Lower lobe of right lung (tissue), 2 donors: ENCODE results near the gene TASOR2. TPM values are rescaled to one million over a fixed set of nuclear protein-coding genes. Genes with fewer than 3 reads are reported as not detected.

Experiments used
- ATAC-seq, 2 donors: fragments of 200-7000 bp; cut with Tn5 transposase; one replicate each; pipeline ENCODE4 v1.9.1; 2020 to 2022; ENCODE audit warnings: mild to moderate bottlenecking in 2 of 2, moderate library complexity in 2 of 2
- DNase-seq: peaks from one replicate; pipeline ENCODE4 v3.0.0-alpha.2; 2020
- H3K27ac ChIP-seq: fragments of 200-600 bp; one replicate; pipeline ENCODE4 v1.8.0; 2022
- H3K27me3 ChIP-seq: fragments of 200-600 bp; one replicate; pipeline ENCODE4 v1.8.0; 2022; ENCODE audit warnings: low read depth
- H3K36me3 ChIP-seq: fragments of 200-600 bp; one replicate; pipeline ENCODE4 v1.8.0; 2022; ENCODE audit warnings: mild to moderate bottlenecking
- H3K4me1 ChIP-seq: fragments of 200-600 bp; one replicate; pipeline ENCODE4 v1.8.0; 2022
- H3K4me3 ChIP-seq: fragments of 200-600 bp; one replicate; pipeline ENCODE4 v1.8.0; 2022; ENCODE audit warnings: mild to moderate bottlenecking
- H3K9me3 ChIP-seq: fragments of 200-600 bp; one replicate; pipeline ENCODE4 v1.8.0; 2022
- intact Hi-C: fragments of 100-400 bp; cut with DNase I; formaldehyde crosslinking; loops from one replicate; pipeline ENCODE4 v1.11.0; 2022
- total RNA-seq: library from RNA; stranded (reverse); fragmentation: NEBNext Ultra II Directional; extraction: Animal tissue kit (Norgen Biotek cat#: 25700); gene quantifications from one replicate; pipeline ENCODE4 v1.2.1, GENCODE V29; 2021
- TF ChIP-seq, protein P1 (sequence below): fragments of 200-600 bp; IDR thresholded peaks from one replicate; pipeline ENCODE4 v1.8.0; 2022; ENCODE audit warnings: antibody characterized with exemption, mild to moderate bottlenecking
- donor health status: DM: no; HTN: yes; CAD: no; lungs with severe emphysema.

The TASOR2 gene
- total RNA-seq, 1 donor from 2014 or later: 48.9 TPM

DNA sequence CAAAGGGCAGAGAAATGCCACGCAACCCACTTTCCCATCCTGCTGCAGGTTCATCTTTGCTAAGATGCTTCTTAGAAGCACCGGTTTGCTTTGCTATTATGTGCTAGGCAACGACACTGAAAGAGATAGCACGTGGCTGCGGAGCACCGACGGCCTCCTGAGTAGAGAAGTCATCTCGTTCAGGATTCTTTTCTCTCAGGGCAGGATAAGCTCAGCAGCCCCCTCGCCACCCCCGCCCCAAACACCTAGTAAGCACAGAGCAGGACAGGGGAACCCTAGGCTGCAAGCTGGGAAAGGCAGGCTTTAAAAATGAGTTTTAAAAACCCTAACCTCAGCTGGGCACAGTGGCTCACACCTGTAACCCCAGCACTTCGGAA lies 33.3 kb upstream of the TASOR2 start:
- no peak overlapping the region for H3K4me3 ChIP-seq
- DNase-seq (no peak), ATAC-seq (no peak)
- no peaks in the 10 kb centered on the region for H3K27me3 ChIP-seq
- intact Hi-C loops: no loop called here
- TF ChIP-seq, protein P1, sequence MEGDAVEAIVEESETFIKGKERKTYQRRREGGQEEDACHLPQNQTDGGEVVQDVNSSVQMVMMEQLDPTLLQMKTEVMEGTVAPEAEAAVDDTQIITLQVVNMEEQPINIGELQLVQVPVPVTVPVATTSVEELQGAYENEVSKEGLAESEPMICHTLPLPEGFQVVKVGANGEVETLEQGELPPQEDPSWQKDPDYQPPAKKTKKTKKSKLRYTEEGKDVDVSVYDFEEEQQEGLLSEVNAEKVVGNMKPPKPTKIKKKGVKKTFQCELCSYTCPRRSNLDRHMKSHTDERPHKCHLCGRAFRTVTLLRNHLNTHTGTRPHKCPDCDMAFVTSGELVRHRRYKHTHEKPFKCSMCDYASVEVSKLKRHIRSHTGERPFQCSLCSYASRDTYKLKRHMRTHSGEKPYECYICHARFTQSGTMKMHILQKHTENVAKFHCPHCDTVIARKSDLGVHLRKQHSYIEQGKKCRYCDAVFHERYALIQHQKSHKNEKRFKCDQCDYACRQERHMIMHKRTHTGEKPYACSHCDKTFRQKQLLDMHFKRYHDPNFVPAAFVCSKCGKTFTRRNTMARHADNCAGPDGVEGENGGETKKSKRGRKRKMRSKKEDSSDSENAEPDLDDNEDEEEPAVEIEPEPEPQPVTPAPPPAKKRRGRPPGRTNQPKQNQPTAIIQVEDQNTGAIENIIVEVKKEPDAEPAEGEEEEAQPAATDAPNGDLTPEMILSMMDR: no peak
- no peaks in the 10 kb centered on the region for H3K9me3 ChIP-seq
- H3K27ac ChIP-seq: no peak overlapping the region
- H3K4me1 ChIP-seq: no peaks in the 10 kb centered on the region
- peaks cover 30% of the 10 kb centered on the region for H3K36me3 ChIP-seq

DNA sequence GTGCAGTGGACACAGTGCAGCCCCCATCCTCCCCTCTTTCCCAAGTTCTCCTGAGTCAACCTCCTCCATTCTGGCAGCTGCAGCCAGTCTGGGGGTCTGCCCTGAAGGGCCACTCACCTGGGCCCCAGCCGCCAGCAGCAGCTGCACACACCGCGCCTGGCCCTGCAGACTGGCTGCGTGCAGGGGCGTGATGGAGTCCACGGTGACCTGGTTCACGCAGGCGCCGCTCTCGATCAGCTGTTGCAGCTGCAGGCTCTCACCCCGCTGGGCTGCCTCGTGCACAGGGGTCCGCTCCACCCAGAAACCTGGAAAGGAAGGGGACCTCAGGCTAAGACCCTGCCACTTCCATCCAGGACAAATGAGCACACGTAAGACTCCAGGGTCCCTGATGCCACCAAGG lies 31.9 kb upstream of the TASOR2 start:
- peak in 1 of 2 donors; percentile 6 for ATAC-seq
- intact Hi-C loops: no loop called here
- Histone ChIP-seq H3K36me3 (peaks cover 27% of the 10 kb centered on the region), H3K9me3 (no peaks in the 10 kb centered on the region), H3K4me1 (peaks cover under 1% of the 10 kb centered on the region), H3K4me3 (no peak overlapping the region), H3K27me3 (no peaks in the 10 kb centered on the region), H3K27ac (no peak overlapping the region)
- TF ChIP-seq, protein P1: no peak
- DNase-seq: no peak

DNA sequence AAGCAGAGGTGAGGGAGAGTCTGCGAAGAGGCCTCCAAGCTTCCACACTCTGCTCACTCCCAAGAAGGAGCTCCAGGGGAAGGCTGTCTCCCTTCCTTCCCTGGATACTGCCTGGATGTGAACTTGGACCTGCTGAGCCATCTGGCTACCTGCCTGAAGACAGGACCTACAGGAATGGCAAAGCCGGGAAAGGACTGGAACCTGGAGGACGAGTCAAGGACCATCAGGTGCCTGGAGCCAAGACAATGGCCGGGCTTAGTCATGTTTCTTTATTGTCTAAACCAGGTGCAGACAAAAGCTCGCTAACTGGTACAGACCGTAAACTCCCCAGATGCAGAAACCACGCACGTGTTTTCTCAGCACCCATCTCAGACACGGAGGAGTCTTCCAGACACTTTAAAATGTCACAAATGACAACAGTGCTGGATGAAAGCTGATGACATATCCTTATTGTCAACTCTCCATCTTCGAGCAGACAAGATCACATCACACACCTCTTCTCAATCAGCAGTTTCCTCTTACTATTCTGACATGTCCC lies 30.4 kb upstream of the TASOR2 start:
- Histone ChIP-seq H3K27ac (no peak overlapping the region), H3K9me3 (no peaks in the 10 kb centered on the region), H3K36me3 (peaks cover 19% of the 10 kb centered on the region), H3K4me1 (peaks cover 16% of the 10 kb centered on the region), H3K4me3 (no peak overlapping the region), H3K27me3 (no peaks in the 10 kb centered on the region)
- intact Hi-C loops: no loop called here
- no peak for DNase-seq
- TF ChIP-seq, protein P1: no peak
- no peak for ATAC-seq

DNA sequence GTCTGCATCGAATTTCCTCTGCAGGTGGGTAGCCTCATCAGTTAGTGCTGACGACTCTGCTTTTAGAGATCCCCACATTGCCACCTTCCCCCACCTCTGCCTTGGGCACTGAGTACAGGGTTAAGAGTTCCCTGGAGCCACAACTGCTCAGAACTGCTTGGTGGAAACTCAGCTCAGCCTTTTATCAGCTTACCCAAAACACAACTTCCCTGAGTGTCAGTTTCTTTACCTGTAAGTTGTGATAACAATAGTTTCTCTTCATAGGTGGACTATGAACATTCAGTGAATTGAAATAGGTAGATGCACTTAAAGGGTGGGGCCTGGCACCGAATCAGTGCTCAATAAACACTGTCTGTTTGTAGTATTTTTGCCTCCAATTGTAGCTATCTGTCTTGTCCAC lies 29.5 kb upstream of the TASOR2 start:
- ATAC-seq (no peak), DNase-seq (no peak)
- Histone ChIP-seq H3K4me1 (peaks cover 24% of the 10 kb centered on the region), H3K27me3 (no peaks in the 10 kb centered on the region), H3K4me3 (no peak overlapping the region), H3K36me3 (peaks cover 12% of the 10 kb centered on the region), H3K27ac (no peak overlapping the region), H3K9me3 (no peaks in the 10 kb centered on the region)
- TF ChIP-seq, protein P1: no peak
- intact Hi-C loops: no loop called here

DNA sequence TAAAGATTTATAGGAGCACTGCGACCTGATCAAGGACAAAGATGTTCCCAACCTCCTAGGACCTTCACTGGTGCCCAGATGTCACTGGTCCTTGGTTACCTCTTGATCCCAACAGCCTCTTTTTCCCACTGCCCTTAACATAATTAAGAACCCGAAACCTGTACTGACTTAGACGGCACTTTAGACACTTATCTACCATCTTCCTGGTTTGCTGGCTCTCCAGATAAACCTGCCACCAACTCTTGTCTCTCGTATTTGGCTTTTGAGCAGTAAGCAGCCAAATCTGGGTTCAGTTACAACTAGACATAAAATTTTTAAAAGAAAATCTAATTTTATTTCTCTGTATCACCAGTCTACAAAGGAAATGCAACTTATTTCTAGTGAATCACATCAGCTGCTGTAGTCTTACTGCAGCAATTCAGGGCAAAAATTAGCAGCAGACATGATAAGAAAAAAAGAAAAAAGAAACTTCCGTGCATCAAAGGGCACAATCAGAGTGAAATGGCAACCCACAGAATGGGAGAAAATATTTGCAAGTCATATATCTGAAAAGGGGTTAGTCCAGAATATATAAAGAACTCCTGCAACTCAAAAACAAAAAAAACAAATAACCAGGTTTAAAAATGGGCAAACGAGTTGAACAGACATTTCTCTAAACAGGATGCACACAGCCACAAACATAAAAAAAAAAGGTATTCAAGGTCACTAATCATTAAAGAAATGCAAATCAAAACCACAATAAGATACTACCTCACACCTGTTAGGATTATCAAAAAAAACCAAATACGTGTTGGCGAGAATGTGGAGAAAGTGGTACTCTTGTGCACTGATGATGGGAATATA lies 27.7 kb upstream of the TASOR2 start:
- Histone ChIP-seq H3K4me1 (peaks cover 32% of the 10 kb centered on the region), H3K4me3 (no peak overlapping the region), H3K27ac (no peak overlapping the region), H3K36me3 (no peaks in the 10 kb centered on the region), H3K9me3 (no peaks in the 10 kb centered on the region), H3K27me3 (no peaks in the 10 kb centered on the region)
- intact Hi-C loops: no loop called here
- DNase-seq (no peak), ATAC-seq (no peak)
- TF ChIP-seq, protein P1: no peak
